Neural crest cell (in vitro differentiated cells): ENCODE measurements around the gene HS6ST2. TPM values are rescaled to one million over a fixed set of nuclear protein-coding genes. Genes with fewer than 3 reads are reported as not detected.

Experiments used
- DNase-seq: peaks from one replicate; pipeline ENCODE4 v3.0.0; 2021; ENCODE audit warnings: low read depth, mixed read lengths, low spot score
- H3K27ac Mint-ChIP-seq: one replicate; pipeline ENCODE4 v1.8.0; 2021; ENCODE audit warnings: mild to moderate bottlenecking, mixed read lengths; ENCODE audit not compliant: unreplicated experiment
- H3K27me3 Mint-ChIP-seq: 2 replicates; pipeline ENCODE4 v1.8.0; 2021; ENCODE audit warnings: low read depth, mild to moderate bottlenecking, mixed read lengths
- H3K36me3 Mint-ChIP-seq: 2 replicates; pipeline ENCODE4 v1.8.0; 2021; ENCODE audit warnings: low read depth, mild to moderate bottlenecking, mixed read lengths
- H3K4me1 Mint-ChIP-seq: 2 replicates; pipeline ENCODE4 v1.8.0; 2021; ENCODE audit warnings: mixed read lengths
- H3K4me3 Mint-ChIP-seq: one replicate; pipeline ENCODE4 v1.8.0; 2021; ENCODE audit warnings: mild to moderate bottlenecking, mixed read lengths
- H3K9me3 Mint-ChIP-seq: 2 replicates; pipeline ENCODE4 v1.8.0; 2021; ENCODE audit warnings: mixed read lengths
- total RNA-seq: library from RNA; stranded (reverse); gene quantifications from 2 replicates; pipeline ENCODE4 v1.2.1, GENCODE V29; 2021
- TF ChIP-seq, protein P1 (sequence below): fragments of 200-600 bp; sonication (generic); conservative IDR thresholded peaks from 2 replicates; pipeline ENCODE4 v1.5.0; 2021; ENCODE audit warnings: antibody characterized with exemption, mild to moderate bottlenecking

HS6ST2 gene
- total RNA-seq, 1 donor from 2014 or later, result 13.9 TPM

DNA sequence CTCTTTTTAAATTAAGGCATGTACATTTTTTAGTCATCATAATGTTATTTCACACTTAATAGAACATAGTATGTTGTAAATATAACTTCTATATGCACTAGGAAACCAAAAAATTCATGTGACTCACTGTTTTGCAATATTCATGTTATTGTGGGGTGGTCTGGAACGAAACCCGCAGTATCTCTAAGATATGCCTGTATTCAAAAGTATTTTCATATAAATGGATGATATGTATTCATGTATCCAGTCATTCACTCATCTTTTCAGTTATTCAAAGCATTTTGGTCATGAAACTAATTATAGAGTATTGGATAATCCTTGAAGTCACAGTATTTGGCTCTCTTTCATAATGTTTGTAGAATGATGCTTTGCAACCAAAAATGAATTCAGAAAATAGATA is 168.1 kb downstream of the HS6ST2 start:
- peaks cover 4% of the 10 kb centered on the region for H3K4me1 Mint-ChIP-seq
- TF ChIP-seq, protein P1, sequence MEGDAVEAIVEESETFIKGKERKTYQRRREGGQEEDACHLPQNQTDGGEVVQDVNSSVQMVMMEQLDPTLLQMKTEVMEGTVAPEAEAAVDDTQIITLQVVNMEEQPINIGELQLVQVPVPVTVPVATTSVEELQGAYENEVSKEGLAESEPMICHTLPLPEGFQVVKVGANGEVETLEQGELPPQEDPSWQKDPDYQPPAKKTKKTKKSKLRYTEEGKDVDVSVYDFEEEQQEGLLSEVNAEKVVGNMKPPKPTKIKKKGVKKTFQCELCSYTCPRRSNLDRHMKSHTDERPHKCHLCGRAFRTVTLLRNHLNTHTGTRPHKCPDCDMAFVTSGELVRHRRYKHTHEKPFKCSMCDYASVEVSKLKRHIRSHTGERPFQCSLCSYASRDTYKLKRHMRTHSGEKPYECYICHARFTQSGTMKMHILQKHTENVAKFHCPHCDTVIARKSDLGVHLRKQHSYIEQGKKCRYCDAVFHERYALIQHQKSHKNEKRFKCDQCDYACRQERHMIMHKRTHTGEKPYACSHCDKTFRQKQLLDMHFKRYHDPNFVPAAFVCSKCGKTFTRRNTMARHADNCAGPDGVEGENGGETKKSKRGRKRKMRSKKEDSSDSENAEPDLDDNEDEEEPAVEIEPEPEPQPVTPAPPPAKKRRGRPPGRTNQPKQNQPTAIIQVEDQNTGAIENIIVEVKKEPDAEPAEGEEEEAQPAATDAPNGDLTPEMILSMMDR, result no peak
- H3K9me3 Mint-ChIP-seq, result peaks cover 3% of the 10 kb centered on the region
- H3K36me3 Mint-ChIP-seq, result peaks cover 3% of the 10 kb centered on the region
- no peak overlapping the region for H3K4me3 Mint-ChIP-seq
- H3K27ac Mint-ChIP-seq, result no peak overlapping the region
- no peak for DNase-seq
- H3K27me3 Mint-ChIP-seq, result no peaks in the 10 kb centered on the region

DNA sequence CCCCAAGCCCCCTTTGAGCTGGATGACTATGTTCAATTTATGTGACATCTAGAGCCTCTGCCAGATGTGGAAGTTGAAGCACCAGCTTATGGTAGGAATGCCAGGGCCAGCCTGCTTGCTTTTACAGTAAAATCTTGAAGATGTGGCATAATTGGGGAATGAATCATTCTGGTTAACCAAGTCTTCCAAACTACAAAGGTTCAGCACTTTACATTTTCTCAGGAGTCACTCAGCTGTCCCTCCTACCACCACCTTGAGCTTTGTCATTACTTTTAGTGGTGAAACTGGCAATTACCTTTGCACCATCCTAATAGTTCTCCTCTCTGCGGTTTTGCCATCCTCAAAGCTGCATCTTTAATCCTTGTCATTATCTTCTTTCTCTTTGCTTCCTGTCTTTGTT is 172.2 kb downstream of the HS6ST2 start:
- no peak for DNase-seq
- TF ChIP-seq, protein P1, result no peak
- H3K27ac Mint-ChIP-seq, result no peak overlapping the region
- H3K4me1 Mint-ChIP-seq, result no peaks in the 10 kb centered on the region
- H3K36me3 Mint-ChIP-seq, result peaks cover 3% of the 10 kb centered on the region
- H3K4me3 Mint-ChIP-seq, result no peak overlapping the region
- H3K27me3 Mint-ChIP-seq, result no peaks in the 10 kb centered on the region
- H3K9me3 Mint-ChIP-seq, result peaks cover 3% of the 10 kb centered on the region

DNA sequence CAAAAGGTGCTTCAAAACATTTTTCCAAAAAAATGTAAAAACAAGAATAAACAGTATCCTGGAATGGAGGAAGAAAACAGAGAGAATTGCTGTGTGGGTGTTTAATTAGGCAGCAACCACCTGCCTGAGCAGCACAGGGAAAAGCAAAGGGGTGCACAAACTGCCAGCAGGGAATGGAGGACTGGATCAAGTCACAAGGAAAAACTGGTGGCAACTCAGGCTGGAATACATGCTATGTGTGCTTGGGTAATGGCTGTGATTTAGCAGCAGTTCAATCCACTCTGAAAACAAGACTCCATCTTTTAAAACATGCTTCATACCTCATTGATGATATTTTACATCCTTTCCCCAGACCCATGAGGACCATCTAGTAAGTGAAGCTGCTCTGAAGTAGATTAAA is 179.5 kb downstream of the HS6ST2 start:
- DNase-seq, result no peak
- TF ChIP-seq, protein P1, result no peak
- H3K27ac Mint-ChIP-seq, result no peak overlapping the region

DNA sequence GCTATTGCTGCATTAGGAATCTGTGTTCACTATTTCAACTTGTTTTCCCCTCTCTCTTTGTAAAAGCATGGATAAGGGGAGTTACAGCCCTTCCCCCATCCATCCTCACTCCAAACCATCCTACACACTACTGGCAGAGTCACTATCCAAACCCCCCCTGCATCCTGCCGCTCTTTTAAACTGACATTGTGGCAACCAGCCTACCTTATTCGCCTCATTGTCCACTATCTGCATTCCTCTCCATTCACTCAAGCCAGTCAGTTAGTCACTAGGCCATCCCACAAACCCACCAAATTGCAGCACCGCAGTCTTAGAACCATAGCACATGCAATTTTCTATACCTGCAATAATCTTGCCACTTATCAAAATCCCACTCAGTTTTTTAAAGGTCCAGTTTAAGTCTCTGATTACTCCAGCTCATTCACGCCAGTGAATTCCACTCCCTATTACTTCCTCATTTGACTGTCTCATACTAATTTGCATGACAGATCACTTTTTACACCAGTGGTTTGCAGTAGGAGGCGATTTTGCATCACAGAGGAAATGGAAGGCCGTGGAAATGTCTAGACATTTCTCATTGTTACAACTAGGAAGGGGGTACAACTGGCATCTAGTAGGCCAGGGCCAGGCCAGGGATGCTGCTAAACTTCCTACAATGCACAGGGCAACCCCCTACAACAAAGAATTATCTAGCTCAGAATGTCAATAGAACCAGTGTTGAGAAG is 181.8 kb downstream of the HS6ST2 start:
- peaks cover 8% of the 10 kb centered on the region for H3K4me1 Mint-ChIP-seq
- no peaks in the 10 kb centered on the region for H3K9me3 Mint-ChIP-seq
- no peak for DNase-seq
- no peaks in the 10 kb centered on the region for H3K36me3 Mint-ChIP-seq
- no peak overlapping the region for H3K4me3 Mint-ChIP-seq
- no peaks in the 10 kb centered on the region for H3K27me3 Mint-ChIP-seq
- TF ChIP-seq, protein P1, result no peak
- H3K27ac Mint-ChIP-seq, result no peak overlapping the region

More for the DNA sequence above, 179.5 kb downstream of the HS6ST2 start:
- no peaks in the 10 kb centered on the region for H3K9me3 Mint-ChIP-seq
- no peaks in the 10 kb centered on the region for H3K36me3 Mint-ChIP-seq
- H3K4me1 Mint-ChIP-seq, result peaks cover 8% of the 10 kb centered on the region
- no peak overlapping the region for H3K4me3 Mint-ChIP-seq
- H3K27me3 Mint-ChIP-seq, result no peaks in the 10 kb centered on the region

DNA sequence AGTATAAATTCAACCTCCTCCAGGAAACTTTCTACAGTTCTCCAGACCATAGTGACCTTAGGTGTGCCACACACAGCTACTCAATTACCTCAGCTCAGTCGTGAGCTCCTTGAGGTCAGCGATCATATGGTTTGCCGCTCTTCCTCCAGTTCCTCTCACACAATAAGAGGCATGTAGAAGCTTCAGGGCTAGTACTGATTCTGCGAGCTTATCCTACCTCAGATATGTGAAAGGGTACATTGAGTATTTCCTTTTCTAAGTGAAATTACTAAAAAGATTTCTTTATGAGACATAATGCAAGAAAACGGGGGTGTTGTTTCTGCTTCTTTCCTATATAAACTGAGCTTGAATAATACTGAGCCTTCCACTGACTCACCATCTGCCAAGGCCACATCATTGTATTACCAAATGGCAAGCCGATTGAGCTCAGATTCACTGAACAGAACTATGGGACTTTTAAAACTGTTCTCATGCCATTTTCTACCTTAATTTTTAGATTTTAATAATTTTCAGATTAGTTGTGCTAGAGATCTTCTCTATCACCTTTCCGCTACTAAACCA is 183.1 kb downstream of the HS6ST2 start:
- no peak overlapping the region for H3K27ac Mint-ChIP-seq
- H3K27me3 Mint-ChIP-seq, result no peaks in the 10 kb centered on the region
- no peak overlapping the region for H3K4me3 Mint-ChIP-seq
- H3K36me3 Mint-ChIP-seq, result no peaks in the 10 kb centered on the region
- peaks cover 8% of the 10 kb centered on the region for H3K4me1 Mint-ChIP-seq
- no peak for DNase-seq
- TF ChIP-seq, protein P1, result no peak
- no peaks in the 10 kb centered on the region for H3K9me3 Mint-ChIP-seq
